A549 (cell line): ENCODE data around the gene CCR8. TPM values are rescaled to one million over a fixed set of nuclear protein-coding genes. Genes with fewer than 3 reads are reported as not detected.

ENCODE experiments used
- ATAC-seq, 2 experiments: fragments of 200-7000 bp in 1 of 2; fragments of >200 bp in 1 of 2; cut with Nextera tagmentation in 1 of 2; cut with Tn5 transposase in 1 of 2; 3 replicates each; pipeline versions ENCODE4 v1.8.0 to v1.9.1; 2018 to 2020; ENCODE audit warnings: mild to moderate bottlenecking in 1 of 2, moderate library complexity in 1 of 2
- CTCF ChIA-PET: fragments of 300-600 bp; sonication (Branson Sonifier 250); formaldehyde crosslinking; extraction: SDS; loops from one replicate; lab custom pipeline; 2021; ENCODE audit warnings: antibody characterized with exemption, inconsistent platforms; lab: Yijun Ruan, JAX
- POLR2A ChIA-PET: fragments of 350-600 bp; formaldehyde crosslinking; extraction: SDS; loops from one replicate; lab custom pipeline; 2021; ENCODE audit warnings: antibody characterized with exemption, inconsistent platforms; lab: Yijun Ruan, JAX
- DNase-seq, 2 experiments: peaks; one replicate each; pipeline versions ENCODE4 v3.0.0 to v3.0.0-alpha.2; 2011 to 2016; ENCODE audit warnings: low read depth in 1 of 2, low spot score in 1 of 2
- FAIRE-seq: peaks from 2 replicates; lab custom pipeline; 2011; peaks lifted over from hg19 to GRCh38; lab: Jason Lieb, UNC
- H3K27ac ChIP-seq, 2 experiments: fragments of >200 bp; sonication (Bioruptor Twin); formaldehyde crosslinking; 3 replicates each; pipeline ENCODE4 v1.5.1; 2016 to 2017
- H3K4me1 ChIP-seq: fragments of >200 bp; sonication (Bioruptor Twin); formaldehyde crosslinking; 3 replicates; pipeline ENCODE4 v1.6.1; 2016
- H3K4me2 ChIP-seq: fragments of >200 bp; sonication (Bioruptor Twin); formaldehyde crosslinking; 3 replicates; pipeline ENCODE4 v1.6.1; 2016
- H3K4me3 ChIP-seq: fragments of >200 bp; sonication (Bioruptor Twin); formaldehyde crosslinking; 3 replicates; pipeline ENCODE4 v1.5.1; 2016
- H3K9me3 ChIP-seq: fragments of >200 bp; sonication (Bioruptor Twin); formaldehyde crosslinking; 3 replicates; pipeline ENCODE4 v1.6.1; 2016
- CBX2 ChIP-seq: fragments of 200-600 bp; sonication (generic); IDR thresholded peaks from 2 replicates; pipeline ENCODE4 v1.6.1; 2016; ENCODE audit warnings: low read depth, mild to moderate bottlenecking, borderline replicate concordance
- CBX8 ChIP-seq: fragments of 200-600 bp; sonication (generic); IDR thresholded peaks from 2 replicates; pipeline ENCODE4 v1.6.1; 2016
- CTCF ChIP-seq: fragments of >200 bp; sonication (Bioruptor Twin); formaldehyde crosslinking; IDR thresholded peaks from 3 replicates; pipeline ENCODE4 v1.5.1; 2016
- E2F6 ChIP-seq: IDR thresholded peaks from 2 replicates; pipeline ENCODE4 v1.6.1; 2012; ENCODE audit warnings: low read depth, borderline replicate concordance
- EHF ChIP-seq: fragments of 250-450 bp; sonication (Bioruptor Pico); IDR thresholded peaks from 2 replicates; pipeline ENCODE4 v1.5.0; 2020; ENCODE audit warnings: mild to moderate bottlenecking
- EP300 ChIP-seq, 2 experiments: fragments of >200 bp; sonication (Bioruptor Twin); formaldehyde crosslinking; IDR thresholded peaks; 2 replicates in 1 of 2; 3 replicates in 1 of 2; pipeline ENCODE4 v1.6.1; 2016 to 2017
- FOSL2 ChIP-seq, 2 experiments: fragments of 450-650 bp in 1 of 2; fragments of >200 bp in 1 of 2; sonication (Bioruptor Twin) in 1 of 2; formaldehyde crosslinking; IDR thresholded peaks; 2 replicates each; pipeline versions ENCODE4 v1.5.0 to v1.6.1; 2016 to 2020; ENCODE audit warnings: mild to moderate bottlenecking in 1 of 2, moderate library complexity in 1 of 2
- FOXS1 ChIP-seq: fragments of 250-450 bp; sonication (Bioruptor Pico); IDR thresholded peaks from 2 replicates; pipeline ENCODE4 v1.5.0; 2020; ENCODE audit warnings: mild to moderate bottlenecking, moderate library complexity
- HES2 ChIP-seq: fragments of >200 bp; sonication (Bioruptor Twin); formaldehyde crosslinking; IDR thresholded peaks from 2 replicates; pipeline ENCODE4 v1.6.1; 2016
- HMGXB4 ChIP-seq: fragments of 250-450 bp; sonication (Bioruptor Pico); IDR thresholded peaks from 2 replicates; pipeline ENCODE4 v1.5.0; 2021; ENCODE audit warnings: mild to moderate bottlenecking, moderate library complexity, borderline replicate concordance
- HOXA7 ChIP-seq: fragments of 250-450 bp; sonication (Bioruptor Pico); IDR thresholded peaks from 2 replicates; pipeline ENCODE4 v1.5.0; 2020; ENCODE audit warnings: mild to moderate bottlenecking, moderate library complexity
- MAFK ChIP-seq: fragments of 450-650 bp; IDR thresholded peaks from 2 replicates; pipeline ENCODE4 v1.6.1; 2014; ENCODE audit not compliant: partially characterized antibody
- MAX ChIP-seq: IDR thresholded peaks from 2 replicates; pipeline ENCODE4 v1.6.1; 2012
- MYC ChIP-seq: IDR thresholded peaks from 2 replicates; pipeline ENCODE4 v1.6.1; 2012; ENCODE audit warnings: mild to moderate bottlenecking, inconsistent platforms, low read length, improper control_type of control experiment, borderline replicate concordance
- NFE2L2 ChIP-seq: fragments of 150-350 bp; conservative IDR thresholded peaks from 2 replicates; pipeline ENCODE4 v1.6.1; 2014; ENCODE audit warnings: low read length
- PBX3 ChIP-seq: IDR thresholded peaks from 2 replicates; pipeline ENCODE4 v1.6.1; 2012
- POLR2A ChIP-seq: IDR thresholded peaks from 2 replicates; pipeline ENCODE4 v1.6.1; 2012; ENCODE audit warnings: mild to moderate bottlenecking, low read length
- POLR2AphosphoS2 ChIP-seq: conservative IDR thresholded peaks from 2 replicates; pipeline ENCODE4 v1.6.1; 2012; ENCODE audit warnings: low read length, improper control_type of control experiment, inconsistent platforms
- RAD21 ChIP-seq, 2 experiments: fragments of >200 bp in 1 of 2; sonication (Bioruptor Twin) in 1 of 2; formaldehyde crosslinking in 1 of 2; IDR thresholded peaks in 1 of 2; conservative IDR thresholded peaks in 1 of 2; 2 replicates in 1 of 2; 3 replicates in 1 of 2; pipeline ENCODE4 v1.6.1; 2012 to 2018; ENCODE audit warnings: inconsistent platforms in 1 of 2
- RFX5 ChIP-seq: fragments of 450-650 bp; IDR thresholded peaks from 2 replicates; pipeline ENCODE4 v1.7.1; 2014; ENCODE audit warnings: antibody characterized with exemption, mild to moderate bottlenecking, moderate library complexity
- RNF2 ChIP-seq: fragments of 200-600 bp; sonication (generic); IDR thresholded peaks from 2 replicates; pipeline ENCODE4 v1.6.1; 2016; ENCODE audit warnings: low read depth, mild to moderate bottlenecking, antibody characterized with exemption, moderate library complexity, borderline replicate concordance
- SREBF2 ChIP-seq: fragments of 450-650 bp; IDR thresholded peaks from 2 replicates; pipeline ENCODE4 v1.6.1; 2014; ENCODE audit warnings: mild to moderate bottlenecking, moderate library complexity
- TFCP2L1 ChIP-seq: fragments of 250-450 bp; sonication (Bioruptor Pico); IDR thresholded peaks from 2 replicates; pipeline ENCODE4 v1.5.0; 2021; ENCODE audit warnings: mild to moderate bottlenecking
- USF2 ChIP-seq: fragments of 450-650 bp; IDR thresholded peaks from 2 replicates; pipeline ENCODE4 v1.6.1; 2014; ENCODE audit warnings: antibody characterized with exemption
- ZC3H11A ChIP-seq: fragments of 450-650 bp; IDR thresholded peaks from 2 replicates; pipeline ENCODE4 v1.6.1; 2014; ENCODE audit warnings: antibody characterized with exemption, mild to moderate bottlenecking
- ZNF302 ChIP-seq: fragments of 250-450 bp; sonication (Bioruptor Pico); IDR thresholded peaks from 2 replicates; pipeline ENCODE4 v1.9.0; 2021; ENCODE audit warnings: inconsistent platforms, mild to moderate bottlenecking, moderate library complexity
- WGBS: methylation state at CpG from one replicate; pipeline ENCODE4 v1.1.6; 2017; ENCODE audit errors: missing lambda C conversion rate; 5-methylcytosine and 5-hydroxymethylcytosine counted together
- polyA plus RNA-seq, 4 experiments: library from polyadenylated mRNA; depleted of rRNA in 3 of 4; stranded (reverse); fragments of >200 nt; fragmentation: RNase III in 1 of 4; extraction: RNeasy Plus Mini Kit Qiagen cat#74134 plus additional on column Dnase treatment in 1 of 4; gene quantifications; 2 replicates in 3 of 4; 3 replicates in 1 of 4; pipeline ENCODE4 v1.2.3, GENCODE V29; 2011 to 2017

The CCR8 gene
- polyA plus RNA-seq, 2 of the 4 experiments (the other 2 are of a cell fraction) = not detected

- Histone ChIP-seq H3K4me1 (no peaks in the 10 kb centered on the region), H3K27ac (no peak overlapping the region), H3K4me2 (no peak overlapping the region), H3K4me3 (no peak overlapping the region)
- POLR2A ChIA-PET = no interaction called here
- CTCF ChIA-PET = no interaction called here
- no peak for DNase-seq
- no peak for TF ChIP-seq FOSL2 (IDR thresholded peaks at IDR 0.05)
- no peak for TF ChIP-seq FOSL2 (CRISPR knock-in tag; IDR thresholded peaks at IDR 0.05)
- TF ChIP-seq MAX = no peak
- no peak for TF ChIP-seq CBX8
- TF ChIP-seq E2F6 = no peak
- no peak for TF ChIP-seq HOXA7 (CRISPR knock-in tag)
- TF ChIP-seq EHF (CRISPR knock-in tag) = no peak
- TF ChIP-seq ZC3H11A = no peak
- no peak for TF ChIP-seq HMGXB4 (CRISPR knock-in tag)
- TF ChIP-seq CTCF = no peak
- TF ChIP-seq ZNF302 = no peak
- TF ChIP-seq RNF2 = no peak
- no peak for TF ChIP-seq USF2
- no peak for TF ChIP-seq POLR2A
- no peak for TF ChIP-seq RFX5
- TF ChIP-seq, all 56 proteins: peak for 0
- WGBS = 56% methylated on average over 4 of the region's 4 CpGs
- no peaks in the 10 kb centered on the region for H3K9me3 ChIP-seq
- ATAC-seq (no peak), FAIRE-seq (no peak)
Observed at GRCh38 chr3:39327746-39328349, 1.7 kb upstream of the CCR8 start.

- H3K4me3 ChIP-seq = no peak overlapping the region
- no peak overlapping the region for H3K27ac ChIP-seq
- FAIRE-seq (no peak), ATAC-seq (no peak), DNase-seq (no peak)
- ChIA-PET POLR2A (no interaction called here), CTCF (interaction anchor here (1.4 to 1.6 kb wide), 2 partner anchors 38 to 42 kb away, joined by 3 to 4 read pairs; no protein-coding TSS in a partner anchor)
- H3K4me2 ChIP-seq = no peak overlapping the region
- no peaks in the 10 kb centered on the region for H3K4me1 ChIP-seq
- no peak for TF ChIP-seq HES2
- TF ChIP-seq SREBF2 = no peak
- TF ChIP-seq POLR2AphosphoS2 = no peak
- TF ChIP-seq MYC = no peak
- TF ChIP-seq PBX3 = no peak
- no peak for TF ChIP-seq E2F6
- TF ChIP-seq NFE2L2 = no peak
- TF ChIP-seq TFCP2L1 = no peak
- no peak for TF ChIP-seq EP300 (IDR thresholded peaks at IDR 0.05)
- TF ChIP-seq MAFK = no peak
- TF ChIP-seq CBX2 = no peak
- TF ChIP-seq FOXS1 = no peak
- no peak for TF ChIP-seq RAD21 (conservative IDR thresholded peaks at IDR 0.05 in 1 of 2, IDR thresholded peaks at IDR 0.05 in 1 of 2)
- H3K9me3 ChIP-seq = no peaks in the 10 kb centered on the region
Observed at GRCh38 chr3:39330824-39331223, 1.3 kb downstream of the CCR8 start.
